MM.1S (cell line): ENCODE data around the gene WNT4.

Source experiments
- DNase-seq: peaks from one replicate; pipeline ENCODE4 v3.0.0-alpha.2; 2015
- H2AFZ ChIP-seq: fragments of 300-600 bp; sonication (generic); 2 replicates; pipeline ENCODE4 v1.6.0; 2016; ENCODE audit warnings: antibody characterized with exemption, low read length
- H3F3A ChIP-seq: fragments of 300-600 bp; sonication (generic); 2 replicates; pipeline ENCODE4 v1.6.1; 2016; ENCODE audit warnings: mild to moderate bottlenecking, antibody characterized with exemption, low read length, moderate library complexity, mixed read lengths; ENCODE audit not compliant: insufficient read depth
- H3K27ac ChIP-seq: fragments of 300-600 bp; sonication (generic); 2 replicates; pipeline ENCODE4 v1.5.1; 2016; ENCODE audit warnings: mild to moderate bottlenecking, low read length
- H3K27me3 ChIP-seq: fragments of 300-600 bp; sonication (generic); replicated peaks from 2 replicates; pipeline ENCODE4 v1.6.0; 2016; ENCODE audit warnings: low read length; ENCODE audit not compliant: insufficient read depth
- H3K36me3 ChIP-seq: fragments of 300-600 bp; sonication (generic); replicated peaks from 2 replicates; pipeline ENCODE4 v1.6.1; 2016; ENCODE audit warnings: mild to moderate bottlenecking, low read length, mixed read lengths; ENCODE audit not compliant: insufficient read depth
- H3K4me1 ChIP-seq: fragments of 300-600 bp; sonication (generic); 2 replicates; pipeline ENCODE4 v1.6.1; 2016; ENCODE audit warnings: low read length, mixed read lengths
- H3K4me2 ChIP-seq: fragments of 300-600 bp; sonication (generic); 2 replicates; pipeline ENCODE4 v1.6.0; 2016; ENCODE audit warnings: low read depth, low read length
- H3K4me3 ChIP-seq: fragments of 300-600 bp; sonication (generic); 2 replicates; pipeline ENCODE4 v1.5.1; 2016; ENCODE audit warnings: low read length, mixed read lengths
- H3K79me2 ChIP-seq: fragments of 300-600 bp; sonication (generic); 2 replicates; pipeline ENCODE4 v1.6.1; 2016; ENCODE audit warnings: mixed run types, low read length, mixed read lengths
- H3K9ac ChIP-seq: fragments of 300-600 bp; sonication (generic); 2 replicates; pipeline ENCODE4 v1.6.1; 2016; ENCODE audit warnings: low read length, mixed read lengths
- H3K9me2 ChIP-seq: fragments of 300-600 bp; sonication (generic); replicated peaks from 2 replicates; pipeline ENCODE4 v1.6.1; 2016; ENCODE audit warnings: mild to moderate bottlenecking, low read length, mixed read lengths; ENCODE audit not compliant: insufficient read depth
- H3K9me3 ChIP-seq: fragments of 300-600 bp; sonication (generic); replicated peaks from 2 replicates; pipeline ENCODE4 v1.6.1; 2016; ENCODE audit warnings: mild to moderate bottlenecking, low read length, mixed read lengths; ENCODE audit not compliant: insufficient read depth
- H4K20me1 ChIP-seq: fragments of 300-600 bp; sonication (generic); 2 replicates; pipeline ENCODE4 v1.6.1; 2016; ENCODE audit warnings: mild to moderate bottlenecking, low read length, moderate library complexity, mixed read lengths; ENCODE audit not compliant: insufficient read depth
- EZH2 ChIP-seq: fragments of 300-600 bp; sonication (generic); optimal IDR thresholded peaks from 2 replicates; pipeline ENCODE3; 2017; ENCODE audit warnings: low read depth, mild to moderate bottlenecking, antibody characterized with exemption, low read length, mixed read lengths
- EZH2phosphoT487 ChIP-seq: fragments of 300-600 bp; sonication (generic); IDR thresholded peaks from 2 replicates; pipeline ENCODE4 v1.6.1; 2018; ENCODE audit warnings: antibody characterized with exemption, low read length
- TF ChIP-seq, protein P1 (sequence below): fragments of 300-600 bp; sonication (generic); IDR thresholded peaks from 2 replicates; pipeline ENCODE4 v1.5.1; 2016; ENCODE audit warnings: antibody characterized with exemption, low read length, mixed read lengths

Gene WNT4

GRCh38 chr1:22133931-22134324 is 9.0 kb downstream of the WNT4 start:
- Histone ChIP-seq H3K27me3 (peaks cover 15% of the 10 kb centered on the region), H3K79me2 (no peaks in the 10 kb centered on the region), H3K4me3 (no peak overlapping the region), H3K9ac (no peak overlapping the region), H4K20me1 (no peaks in the 10 kb centered on the region), H2AFZ (no peak overlapping the region), H3F3A (no peaks in the 10 kb centered on the region), H3K9me2 (no peaks in the 10 kb centered on the region), H3K27ac (no peak overlapping the region), H3K9me3 (no peaks in the 10 kb centered on the region), H3K4me2 (no peak overlapping the region), H3K36me3 (no peaks in the 10 kb centered on the region), H3K4me1 (no peaks in the 10 kb centered on the region)
- no peak for TF ChIP-seq EZH2
- TF ChIP-seq, protein P1, sequence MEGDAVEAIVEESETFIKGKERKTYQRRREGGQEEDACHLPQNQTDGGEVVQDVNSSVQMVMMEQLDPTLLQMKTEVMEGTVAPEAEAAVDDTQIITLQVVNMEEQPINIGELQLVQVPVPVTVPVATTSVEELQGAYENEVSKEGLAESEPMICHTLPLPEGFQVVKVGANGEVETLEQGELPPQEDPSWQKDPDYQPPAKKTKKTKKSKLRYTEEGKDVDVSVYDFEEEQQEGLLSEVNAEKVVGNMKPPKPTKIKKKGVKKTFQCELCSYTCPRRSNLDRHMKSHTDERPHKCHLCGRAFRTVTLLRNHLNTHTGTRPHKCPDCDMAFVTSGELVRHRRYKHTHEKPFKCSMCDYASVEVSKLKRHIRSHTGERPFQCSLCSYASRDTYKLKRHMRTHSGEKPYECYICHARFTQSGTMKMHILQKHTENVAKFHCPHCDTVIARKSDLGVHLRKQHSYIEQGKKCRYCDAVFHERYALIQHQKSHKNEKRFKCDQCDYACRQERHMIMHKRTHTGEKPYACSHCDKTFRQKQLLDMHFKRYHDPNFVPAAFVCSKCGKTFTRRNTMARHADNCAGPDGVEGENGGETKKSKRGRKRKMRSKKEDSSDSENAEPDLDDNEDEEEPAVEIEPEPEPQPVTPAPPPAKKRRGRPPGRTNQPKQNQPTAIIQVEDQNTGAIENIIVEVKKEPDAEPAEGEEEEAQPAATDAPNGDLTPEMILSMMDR, result no peak
- TF ChIP-seq EZH2phosphoT487, result no peak
- DNase-seq, result no peak

- TF ChIP-seq EZH2, result no peak
- no peak for TF ChIP-seq EZH2phosphoT487
- TF ChIP-seq, protein P1, result no peak
- Histone ChIP-seq H3K27me3 (peaks cover 15% of the 10 kb centered on the region), H3K27ac (no peak overlapping the region), H3K9me2 (no peaks in the 10 kb centered on the region), H2AFZ (no peak overlapping the region), H3K4me2 (no peak overlapping the region), H3K9ac (no peak overlapping the region), H4K20me1 (no peaks in the 10 kb centered on the region), H3K4me1 (no peaks in the 10 kb centered on the region), H3K36me3 (no peaks in the 10 kb centered on the region), H3F3A (no peaks in the 10 kb centered on the region), H3K79me2 (no peaks in the 10 kb centered on the region), H3K9me3 (no peaks in the 10 kb centered on the region), H3K4me3 (no peak overlapping the region)
- no peak for DNase-seq
Observed at GRCh38 chr1:22133247-22133930, 9.5 kb downstream of the WNT4 start.

- Histone ChIP-seq H3K79me2 (no peaks in the 10 kb centered on the region), H3K9me3 (no peaks in the 10 kb centered on the region), H3K36me3 (no peaks in the 10 kb centered on the region), H3K9me2 (no peaks in the 10 kb centered on the region), H4K20me1 (no peaks in the 10 kb centered on the region), H3K4me3 (no peak overlapping the region), H2AFZ (no peak overlapping the region), H3K9ac (no peak overlapping the region), H3F3A (no peaks in the 10 kb centered on the region), H3K4me2 (no peak overlapping the region), H3K27ac (no peak overlapping the region), H3K4me1 (no peaks in the 10 kb centered on the region), H3K27me3 (peaks cover 15% of the 10 kb centered on the region)
- TF ChIP-seq EZH2 (no peak), EZH2phosphoT487 (no peak)
- TF ChIP-seq, protein P1, result no peak
- DNase-seq, result no peak
Observed at GRCh38 chr1:22132517-22133235, 10.2 kb downstream of the WNT4 start.
